Heart left ventricle (tissue), 16 donors: ENCODE data around the gene HMG20A. TPM values are rescaled to one million over a fixed set of nuclear protein-coding genes. Genes with fewer than 3 reads are reported as not detected.
A peak's percentile ranks its signal among the peaks of the same experiment; 100 is the strongest.

Experiments
- ATAC-seq, 4 donors: fragments of 200-7000 bp; cut with Tn5 transposase; one replicate each; pipeline ENCODE4 v1.9.1; 2020 to 2022; ENCODE audit warnings: moderate library complexity in 4 of 4, mild to moderate bottlenecking in 3 of 4, moderate number of reproducible peaks in 1 of 4
- DNase-seq, 5 donors: peaks; one replicate each; pipeline ENCODE4 v3.0.0-alpha.2; 2020
- H3K27ac ChIP-seq, 12 donors: fragments of 200-600 bp; sonication (generic) in 4 of 12; one replicate each; pipeline versions ENCODE4 v1.5.0 to v1.8.0; 2016 to 2022; ENCODE audit warnings: mild to moderate bottlenecking in 2 of 12
- H3K27me3 ChIP-seq, 9 donors: fragments of 200-600 bp; sonication (generic) in 2 of 9; one replicate each; pipeline versions ENCODE4 v1.5.1 to v1.8.0; 2016 to 2022; ENCODE audit warnings: mild to moderate bottlenecking in 3 of 9
- H3K36me3 ChIP-seq, 9 donors: fragments of 200-600 bp; sonication (generic) in 2 of 9; one replicate each; pipeline versions ENCODE4 v1.5.0 to v1.8.0; 2018 to 2022; ENCODE audit warnings: mild to moderate bottlenecking in 2 of 9
- H3K4me1 ChIP-seq, 12 donors: fragments of 200-600 bp; sonication (generic) in 4 of 12; one replicate each; pipeline versions ENCODE4 v1.5.0 to v1.8.0; 2016 to 2022; ENCODE audit warnings: mild to moderate bottlenecking in 3 of 12
- H3K4me3 ChIP-seq, 12 donors: fragments of 200-600 bp; sonication (generic) in 4 of 12; one replicate each; pipeline versions ENCODE4 v1.5.0 to v1.8.0; 2017 to 2022; ENCODE audit warnings: mild to moderate bottlenecking in 9 of 12, moderate library complexity in 4 of 12
- H3K9me3 ChIP-seq, 12 donors: fragments of 200-600 bp; sonication (generic) in 4 of 12; one replicate each; pipeline versions ENCODE4 v1.5.0 to v1.8.0; 2016 to 2022; ENCODE audit warnings: mild to moderate bottlenecking in 1 of 12
- CTCF ChIP-seq, 12 donors: fragments of 200-600 bp; sonication (generic) in 4 of 12; IDR thresholded peaks; one replicate each; pipeline versions ENCODE4 v1.5.0 to v1.8.0; 2018 to 2022; ENCODE audit warnings: antibody characterized with exemption in 12 of 12, mild to moderate bottlenecking in 5 of 12
- POLR2A ChIP-seq, 2 donors: fragments of 450-650 bp; IDR thresholded peaks; one replicate each; pipeline ENCODE4 v1.6.1; 2017; ENCODE audit warnings: antibody characterized with exemption in 2 of 2, mild to moderate bottlenecking in 2 of 2, moderate library complexity in 2 of 2
- WGBS, 4 donors: extraction: QIAGEN DNeasy Blood & Tissue Kit in 2 of 4; methylation state at CpG; one replicate each; pipeline versions ENCODE4 v1.1.5 to v1.1.7; 2013 to 2018; 5-methylcytosine and 5-hydroxymethylcytosine counted together
- intact Hi-C, 10 donors: fragments of 100-400 bp; cut with DNase I; formaldehyde crosslinking; loops; one replicate each; pipeline versions ENCODE4 v1.11.1 to v1.14.2; 2022
- polyA plus RNA-seq, 2 donors: library from polyadenylated mRNA; stranded (reverse); fragments of 200-250 nt; gene quantifications; one replicate each; pipeline ENCODE4 v1.2.3, GENCODE V29; 2013
- total RNA-seq, 9 donors: library from RNA; depleted of rRNA in 2 of 9; stranded (reverse); fragments of >200 nt in 2 of 9; fragmentation: NEBNext Ultra II Directional in 3 of 9; extraction: Animal tissue kit (Norgen Biotek cat#: 25700) in 3 of 9; gene quantifications; one replicate each; pipeline versions ENCODE4 v1.1.0 to v1.2.4, GENCODE V29; 2016 to 2023
- donor health status: ischemic (EF 13 %, LVEDD 7.1; RV severe dilation, severe dysfunction).
- donor health status: healthy with polysubstance abuse.
- donor health status: DM: no; HTN: yes; CAD: no.
- donor health status: DM: no; HTN: no; CAD: no.
- donor health status: ischemic (EF 25% LVEDD 6.9; RV normal size, moderate dysfunction).
- donor health status: ischemic (EF 25% LVEDD 5.7; RV mildly dilated, moderate dysfunction).
- donor health status: healthy.
- donor health status: DM: yes; HTN: yes; CAD: no.
- donor health status: ischemic (EF 35%, LVEDD 5.7; RV mildly dilated, moderate dysfunction).
- donor health status: nonischemic (EF 11% LVEDD 7.7; RV severe dilation, severe dysfunction).
- donor health status: DM: yes; HTN: yes; CAD: no.
- donor health status: PGD.
- donor health status: ischemic (EF 29% LVEDD 5.4; RV normal size, mild dysfunction).
- donor health status: nonischemic (EF 23%, LVEDD 6.1; RV moderate dilation, normal function).

The HMG20A gene
- total and polyA plus RNA-seq, 11 donors = 14.8 to 54.1 (median 32.0) TPM

DNA sequence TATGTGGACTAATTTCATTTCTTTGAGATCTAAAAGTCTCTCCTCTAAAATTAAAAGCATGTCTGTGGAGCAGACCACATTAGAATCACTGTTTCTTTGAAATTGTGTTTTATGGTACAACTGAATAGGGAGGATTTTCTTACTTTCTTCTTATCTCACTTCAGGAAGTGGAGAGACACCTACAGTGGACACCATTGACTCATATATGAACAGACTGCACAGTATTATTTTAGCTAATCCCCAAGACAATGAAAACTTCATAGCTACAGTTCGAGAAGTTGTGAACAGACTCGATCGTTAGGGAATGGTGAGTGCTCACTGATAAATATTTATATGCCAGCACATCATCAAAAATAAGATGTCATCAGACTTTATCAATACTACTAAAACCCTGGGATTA, 58.3 kb downstream of the HMG20A start:
- TF ChIP-seq CTCF (IDR thresholded peaks at IDR 0.05) = no peak
- no peak for TF ChIP-seq POLR2A (IDR thresholded peaks at IDR 0.05)
- 92 to 96% (median 95%) methylated on average over 3 of the region's 3 CpGs for WGBS, 4 donors
- intact Hi-C loops = loop anchor here in 1 of 10 donors (5.0 kb wide), 1 partner anchor 47 kb away; no protein-coding TSS in a partner anchor
- ATAC-seq (no peak), DNase-seq (no peak)
- Histone ChIP-seq H3K4me3 (no peak overlapping the region), H3K27ac (no peak overlapping the region), H3K36me3 (peaks cover 0 to 82% (median 50%) of the 10 kb centered on the region in 9 donors), H3K4me1 (peaks cover 0 to 71% (median 29%) of the 10 kb centered on the region in 12 donors), H3K9me3 (no peaks in the 10 kb centered on the region), H3K27me3 (no peaks in the 10 kb centered on the region)

DNA sequence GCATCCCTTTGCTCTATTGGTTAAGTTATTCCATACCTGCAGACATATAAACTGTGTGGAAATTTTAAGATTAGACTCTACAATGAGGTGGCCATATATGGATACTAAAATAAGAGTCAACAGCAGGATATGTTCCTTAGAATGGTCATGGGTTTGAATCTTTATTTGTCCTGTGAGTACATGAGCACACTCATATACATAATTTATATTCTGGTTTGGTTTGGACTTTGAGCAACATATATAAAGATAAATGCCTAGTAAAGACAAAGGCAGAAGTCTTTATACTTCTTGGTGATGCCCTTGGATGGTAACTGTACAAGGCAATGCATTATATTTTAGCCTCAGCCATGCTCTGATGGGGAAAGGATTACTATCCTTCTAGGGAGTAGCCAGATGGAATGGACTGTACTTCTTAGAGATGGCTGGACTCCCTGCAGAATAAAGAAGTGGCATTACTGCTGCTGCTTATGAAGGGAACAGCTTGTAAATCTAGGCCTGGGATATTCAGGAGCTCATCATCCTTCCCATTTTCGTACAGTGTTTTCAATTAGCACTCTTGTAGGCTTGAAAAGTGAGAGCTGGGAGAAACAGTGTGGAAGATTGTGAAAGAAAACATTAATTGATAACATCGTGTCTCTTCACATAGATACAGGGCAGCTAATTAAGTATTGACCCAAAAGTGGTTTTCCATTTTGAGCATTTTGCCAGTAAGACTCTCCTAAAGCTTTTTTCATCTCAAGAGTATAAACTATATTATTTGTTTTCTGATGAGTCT, 60.4 kb downstream of the HMG20A start:
- WGBS, 4 donors = 73 to 82% (median 78%) methylated on average over 2 of the region's 2 CpGs
- H3K9me3 ChIP-seq = no peaks in the 10 kb centered on the region
- H3K27me3 ChIP-seq = no peaks in the 10 kb centered on the region
- no peak for DNase-seq
- no peak overlapping the region for H3K4me3 ChIP-seq
- intact Hi-C loops = loop anchor here in 1 of 10 donors (5.0 kb wide), 1 partner anchor 59 kb away; the partner anchor contains the start of genes HMG20A and PEAK1
- H3K27ac ChIP-seq = peak overlapping the region in 11 of 12 donors; percentile 1 to 78 (median 46)
- H3K4me1 ChIP-seq = peaks cover 0 to 62% (median 32%) of the 10 kb centered on the region in 12 donors
- peaks cover 0 to 88% (median 62%) of the 10 kb centered on the region in 9 donors for H3K36me3 ChIP-seq
- no peak for ATAC-seq
- TF ChIP-seq CTCF (IDR thresholded peaks at IDR 0.05) (no peak), POLR2A (IDR thresholded peaks at IDR 0.05) (no peak)

- Histone ChIP-seq H3K36me3 (peaks cover 0 to 86% (median 62%) of the 10 kb centered on the region in 9 donors), H3K4me3 (no peak overlapping the region), H3K4me1 (peaks cover 0 to 62% (median 36%) of the 10 kb centered on the region in 12 donors), H3K9me3 (no peaks in the 10 kb centered on the region), H3K27ac (peak overlapping the region; percentile 1 to 78 (median 45)), H3K27me3 (no peaks in the 10 kb centered on the region)
- intact Hi-C loops = loop anchor here in 1 of 10 donors (5.0 kb wide), 1 partner anchor 59 kb away; the partner anchor contains the start of genes HMG20A and PEAK1
- TF ChIP-seq CTCF (IDR thresholded peaks at IDR 0.05) = no peak
- no peak for TF ChIP-seq POLR2A (IDR thresholded peaks at IDR 0.05)
- DNase-seq (no peak), ATAC-seq (peak; percentile 53 to 82 (median 70))
- 14 to 19% (median 18%) methylated on average over 1 of the region's 1 CpG for WGBS, 4 donors
Observed at GRCh38 chr15:77481670-77482069, 61.0 kb downstream of the HMG20A start.

- H3K4me1 ChIP-seq = peaks cover 0 to 65% (median 42%) of the 10 kb centered on the region in 12 donors
- no peak for DNase-seq
- H3K9me3 ChIP-seq = no peaks in the 10 kb centered on the region
- TF ChIP-seq POLR2A (IDR thresholded peaks at IDR 0.05) (no peak), CTCF (IDR thresholded peaks at IDR 0.05) (no peak)
- H3K36me3 ChIP-seq = peaks cover 0 to 77% (median 59%) of the 10 kb centered on the region in 9 donors
- H3K27me3 ChIP-seq = no peaks in the 10 kb centered on the region
- intact Hi-C loops = loop anchor here in 1 of 10 donors (5.0 kb wide), 1 partner anchor 60 kb away; the partner anchor contains the start of genes HMG20A and PEAK1
- 40 to 45% (median 44%) methylated on average over 2 of the region's 2 CpGs for WGBS, 4 donors
- ATAC-seq = peak in 2 of 4 donors; percentile 41 to 45
- H3K27ac ChIP-seq = peak overlapping the region in 11 of 12 donors; percentile 4 to 78 (median 46)
- no peak overlapping the region for H3K4me3 ChIP-seq
Observed at GRCh38 chr15:77482570-77482969, 61.9 kb downstream of the HMG20A start.
